NCI-H748 (cell line): ENCODE measurements around the gene LCP1.

Experiments used
- DNase-seq: peaks from one replicate; lab custom pipeline; 2025; ENCODE audit not compliant: unreplicated experiment; lab: John Stamatoyannopoulos, UW

LCP1 gene

GRCh38 chr13:46129955-46130618, 51.9 kb downstream of the LCP1 start:
- DNase-seq = no peak

GRCh38 chr13:46129124-46129523, 52.9 kb downstream of the LCP1 start:
- no peak for DNase-seq

GRCh38 chr13:46127358-46128023, 54.5 kb downstream of the LCP1 start:
- DNase-seq = no peak

GRCh38 chr13:46126552-46127357, 55.2 kb downstream of the LCP1 start:
- DNase-seq = peak; percentile 83

GRCh38 chr13:46126056-46126455, 55.9 kb downstream of the LCP1 start:
- DNase-seq = no peak

- no peak for DNase-seq
These were observed 56.7 kb downstream of the LCP1 start for GRCh38 chr13:46124967-46125933.

GRCh38 chr13:46124531-46124966, 57.4 kb downstream of the LCP1 start:
- DNase-seq = no peak

GRCh38 chr13:46122304-46122703, 59.7 kb downstream of the LCP1 start:
- DNase-seq = no peak

- DNase-seq = no peak
These were observed 60.3 kb downstream of the LCP1 start for GRCh38 chr13:46121597-46122163.

- DNase-seq = no peak
These were observed 60.9 kb downstream of the LCP1 start for GRCh38 chr13:46121033-46121432.

- peak; percentile 39 for DNase-seq
These were observed 61.9 kb downstream of the LCP1 start for GRCh38 chr13:46119883-46120614.

- no peak for DNase-seq
These were observed 65.1 kb downstream of the LCP1 start for GRCh38 chr13:46116653-46117502.

GRCh38 chr13:46114613-46115012, 67.4 kb downstream of the LCP1 start:
- DNase-seq = no peak

GRCh38 chr13:46113596-46113995, 68.4 kb downstream of the LCP1 start:
- DNase-seq = no peak

- DNase-seq = no peak
These were observed 70.8 kb downstream of the LCP1 start for GRCh38 chr13:46111151-46111550.

GRCh38 chr13:46109451-46109850, 72.5 kb downstream of the LCP1 start:
- DNase-seq = no peak

- DNase-seq = no peak
These were observed 75.1 kb downstream of the LCP1 start for GRCh38 chr13:46106839-46107371.

GRCh38 chr13:46104868-46105267, 77.1 kb downstream of the LCP1 start, which contains the start of gene CPB2:
TSS of gene CPB2 (minus strand) at chr13:46105033. CDS start at chr13:46105009, 24 bp downstream.
- DNase-seq = no peak
